Heart left ventricle (tissue), 16 donors: ENCODE measurements around the gene HMG20A. TPM values are rescaled to one million over a fixed set of nuclear protein-coding genes. Genes with fewer than 3 reads are reported as not detected.

Experiments used
- ATAC-seq, 4 donors: fragments of 200-7000 bp; cut with Tn5 transposase; one replicate each; pipeline ENCODE4 v1.9.1; 2020 to 2022; ENCODE audit warnings: moderate library complexity in 4 of 4, mild to moderate bottlenecking in 3 of 4, moderate number of reproducible peaks in 1 of 4
- DNase-seq, 5 donors: peaks; one replicate each; pipeline ENCODE4 v3.0.0-alpha.2; 2020
- H3K27ac ChIP-seq, 12 donors: fragments of 200-600 bp; sonication (generic) in 4 of 12; one replicate each; pipeline versions ENCODE4 v1.5.0 to v1.8.0; 2016 to 2022; ENCODE audit warnings: mild to moderate bottlenecking in 2 of 12
- H3K27me3 ChIP-seq, 9 donors: fragments of 200-600 bp; sonication (generic) in 2 of 9; one replicate each; pipeline versions ENCODE4 v1.5.1 to v1.8.0; 2016 to 2022; ENCODE audit warnings: mild to moderate bottlenecking in 3 of 9
- H3K36me3 ChIP-seq, 9 donors: fragments of 200-600 bp; sonication (generic) in 2 of 9; one replicate each; pipeline versions ENCODE4 v1.5.0 to v1.8.0; 2018 to 2022; ENCODE audit warnings: mild to moderate bottlenecking in 2 of 9
- H3K4me1 ChIP-seq, 12 donors: fragments of 200-600 bp; sonication (generic) in 4 of 12; one replicate each; pipeline versions ENCODE4 v1.5.0 to v1.8.0; 2016 to 2022; ENCODE audit warnings: mild to moderate bottlenecking in 3 of 12
- H3K4me3 ChIP-seq, 12 donors: fragments of 200-600 bp; sonication (generic) in 4 of 12; one replicate each; pipeline versions ENCODE4 v1.5.0 to v1.8.0; 2017 to 2022; ENCODE audit warnings: mild to moderate bottlenecking in 9 of 12, moderate library complexity in 4 of 12
- H3K9me3 ChIP-seq, 12 donors: fragments of 200-600 bp; sonication (generic) in 4 of 12; one replicate each; pipeline versions ENCODE4 v1.5.0 to v1.8.0; 2016 to 2022; ENCODE audit warnings: mild to moderate bottlenecking in 1 of 12
- POLR2A ChIP-seq, 2 donors: fragments of 450-650 bp; IDR thresholded peaks; one replicate each; pipeline ENCODE4 v1.6.1; 2017; ENCODE audit warnings: antibody characterized with exemption in 2 of 2, mild to moderate bottlenecking in 2 of 2, moderate library complexity in 2 of 2
- WGBS, 4 donors: extraction: QIAGEN DNeasy Blood & Tissue Kit in 2 of 4; methylation state at CpG; one replicate each; pipeline versions ENCODE4 v1.1.5 to v1.1.7; 2013 to 2018; 5-methylcytosine and 5-hydroxymethylcytosine counted together
- intact Hi-C, 10 donors: fragments of 100-400 bp; cut with DNase I; formaldehyde crosslinking; loops; one replicate each; pipeline versions ENCODE4 v1.11.1 to v1.14.2; 2022
- polyA plus RNA-seq, 2 donors: library from polyadenylated mRNA; stranded (reverse); fragments of 200-250 nt; gene quantifications; one replicate each; pipeline ENCODE4 v1.2.3, GENCODE V29; 2013
- total RNA-seq, 9 donors: library from RNA; depleted of rRNA in 2 of 9; stranded (reverse); fragments of >200 nt in 2 of 9; fragmentation: NEBNext Ultra II Directional in 3 of 9; extraction: Animal tissue kit (Norgen Biotek cat#: 25700) in 3 of 9; gene quantifications; one replicate each; pipeline versions ENCODE4 v1.1.0 to v1.2.4, GENCODE V29; 2016 to 2023
- TF ChIP-seq, protein P1 (sequence below), 12 donors: fragments of 200-600 bp; sonication (generic) in 4 of 12; IDR thresholded peaks; one replicate each; pipeline versions ENCODE4 v1.5.0 to v1.8.0; 2018 to 2022; ENCODE audit warnings: antibody characterized with exemption in 12 of 12, mild to moderate bottlenecking in 5 of 12
- donor health status: ischemic (EF 13 %, LVEDD 7.1; RV severe dilation, severe dysfunction).
- donor health status: healthy with polysubstance abuse.
- donor health status: DM: no; HTN: yes; CAD: no.
- donor health status: DM: no; HTN: no; CAD: no.
- donor health status: ischemic (EF 25% LVEDD 6.9; RV normal size, moderate dysfunction).
- donor health status: ischemic (EF 25% LVEDD 5.7; RV mildly dilated, moderate dysfunction).
- donor health status: healthy.
- donor health status: DM: yes; HTN: yes; CAD: no.
- donor health status: ischemic (EF 35%, LVEDD 5.7; RV mildly dilated, moderate dysfunction).
- donor health status: nonischemic (EF 11% LVEDD 7.7; RV severe dilation, severe dysfunction).
- donor health status: DM: yes; HTN: yes; CAD: no.
- donor health status: PGD.
- donor health status: ischemic (EF 29% LVEDD 5.4; RV normal size, mild dysfunction).
- donor health status: nonischemic (EF 23%, LVEDD 6.1; RV moderate dilation, normal function).

The HMG20A gene
- total and polyA plus RNA-seq, 11 donors = 14.8 to 54.1 (median 32.0) TPM

GRCh38 chr15:77494964-77495363 is 74.3 kb downstream of the HMG20A start:
- H3K36me3 ChIP-seq = no peaks in the 10 kb centered on the region
- intact Hi-C loops = loop anchor here in 8 of 10 donors (5.0 kb wide), 6 partner anchors 47 to 378 kb away; partner anchors contain the start of genes HMG20A (in 1 of the 8) and PEAK1 (in 1 of the 8)
- ATAC-seq (no peak), DNase-seq (no peak)
- 78 to 90% (median 81%) methylated on average over 7 of the region's 7 CpGs for WGBS, 4 donors
- no peak overlapping the region for H3K4me3 ChIP-seq
- H3K27me3 ChIP-seq = no peaks in the 10 kb centered on the region
- H3K4me1 ChIP-seq = peaks cover 3 to 77% (median 68%) of the 10 kb centered on the region in 12 donors
- H3K27ac ChIP-seq = peak overlapping the region in 11 of 12 donors; percentile 57 to 96 (median 90)
- H3K9me3 ChIP-seq = no peaks in the 10 kb centered on the region
- TF ChIP-seq, protein P1, sequence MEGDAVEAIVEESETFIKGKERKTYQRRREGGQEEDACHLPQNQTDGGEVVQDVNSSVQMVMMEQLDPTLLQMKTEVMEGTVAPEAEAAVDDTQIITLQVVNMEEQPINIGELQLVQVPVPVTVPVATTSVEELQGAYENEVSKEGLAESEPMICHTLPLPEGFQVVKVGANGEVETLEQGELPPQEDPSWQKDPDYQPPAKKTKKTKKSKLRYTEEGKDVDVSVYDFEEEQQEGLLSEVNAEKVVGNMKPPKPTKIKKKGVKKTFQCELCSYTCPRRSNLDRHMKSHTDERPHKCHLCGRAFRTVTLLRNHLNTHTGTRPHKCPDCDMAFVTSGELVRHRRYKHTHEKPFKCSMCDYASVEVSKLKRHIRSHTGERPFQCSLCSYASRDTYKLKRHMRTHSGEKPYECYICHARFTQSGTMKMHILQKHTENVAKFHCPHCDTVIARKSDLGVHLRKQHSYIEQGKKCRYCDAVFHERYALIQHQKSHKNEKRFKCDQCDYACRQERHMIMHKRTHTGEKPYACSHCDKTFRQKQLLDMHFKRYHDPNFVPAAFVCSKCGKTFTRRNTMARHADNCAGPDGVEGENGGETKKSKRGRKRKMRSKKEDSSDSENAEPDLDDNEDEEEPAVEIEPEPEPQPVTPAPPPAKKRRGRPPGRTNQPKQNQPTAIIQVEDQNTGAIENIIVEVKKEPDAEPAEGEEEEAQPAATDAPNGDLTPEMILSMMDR (IDR thresholded peaks at IDR 0.05) = no peak
- no peak for TF ChIP-seq POLR2A (IDR thresholded peaks at IDR 0.05)

GRCh38 chr15:77495838-77496596 is 75.3 kb downstream of the HMG20A start:
- Histone ChIP-seq H3K9me3 (no peaks in the 10 kb centered on the region), H3K4me3 (peak overlapping the region in 4 of 12 donors; percentile 8 to 35 (median 18)), H3K27me3 (no peaks in the 10 kb centered on the region), H3K36me3 (no peaks in the 10 kb centered on the region), H3K27ac (peak overlapping the region; percentile 57 to 96 (median 90)), H3K4me1 (peaks cover 3 to 82% (median 69%) of the 10 kb centered on the region in 12 donors)
- DNase-seq (peak in 4 of 5 donors; percentile 52 to 75 (median 60)), ATAC-seq (peak in 2 of 4 donors; percentile 2 to 38)
- TF ChIP-seq, protein P1 (IDR thresholded peaks at IDR 0.05) = no peak
- TF ChIP-seq POLR2A (IDR thresholded peaks at IDR 0.05) = no peak
- WGBS, 4 donors = 43 to 63% (median 61%) methylated on average over 10 of the region's 10 CpGs
- intact Hi-C loops = loop anchor here (2.0 to 5.0 kb wide), 10 partner anchors 46 to 379 kb away; partner anchors contain the start of genes HMG20A (in 5 of the 10) and PEAK1 (in 5 of the 10)

DNA sequence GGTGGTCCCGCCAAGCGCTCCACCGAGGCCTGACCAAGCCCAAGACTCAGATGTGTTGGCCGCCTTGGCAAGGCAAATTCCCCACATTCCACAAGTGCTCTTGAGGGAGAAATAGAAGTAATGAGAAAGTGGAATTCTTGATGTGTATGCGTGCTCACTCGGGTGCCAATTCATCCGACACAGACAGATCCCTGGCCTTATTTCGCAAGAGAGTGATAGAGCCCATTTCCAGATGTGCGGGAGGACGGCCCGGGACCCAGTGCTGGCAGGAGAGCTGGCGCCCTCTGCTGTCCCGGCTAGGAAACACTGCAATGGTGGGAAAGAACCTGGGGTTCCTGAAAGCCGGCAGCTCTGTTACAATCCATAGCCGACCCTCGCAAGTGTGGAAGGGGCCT is 76.0 kb downstream of the HMG20A start:
- ATAC-seq (peak; percentile 77 to 85 (median 82)), DNase-seq (peak; percentile 88 to 92 (median 90))
- peak overlapping the region in 9 of 12 donors; percentile 8 to 39 (median 22) for H3K4me3 ChIP-seq
- no peaks in the 10 kb centered on the region for H3K36me3 ChIP-seq
- peaks cover 3 to 85% (median 67%) of the 10 kb centered on the region in 12 donors for H3K4me1 ChIP-seq
- 18 to 22% (median 19%) methylated on average over 13 to 16 of the region's 16 CpGs for WGBS, 4 donors
- H3K27me3 ChIP-seq = no peaks in the 10 kb centered on the region
- H3K9me3 ChIP-seq = no peaks in the 10 kb centered on the region
- TF ChIP-seq, protein P1 (IDR thresholded peaks at IDR 0.05) = peak; percentile 92 to 98 (median 96)
- no peak for TF ChIP-seq POLR2A (IDR thresholded peaks at IDR 0.05)
- intact Hi-C loops = loop anchor here (1.0 to 5.0 kb wide), 11 partner anchors 46 to 379 kb away; partner anchors contain the start of genes HMG20A (in 6 of the 10) and PEAK1 (in 6 of the 10)
- H3K27ac ChIP-seq = peak overlapping the region; percentile 53 to 96 (median 90)
